Caco-2 (cell line): ENCODE measurements around the gene CALD1. TPM values are rescaled to one million over a fixed set of nuclear protein-coding genes. Genes with fewer than 3 reads are reported as not detected.

Experiments
- BruUV-seq: library from RNA; stranded (reverse); fragments of 400-500 nt; replicated peaks from 2 replicates; lab custom pipeline; 2021; lab: Mats Ljungman, UMichigan
- CTCF ChIA-PET: fragments of 300-600 bp; sonication (Branson Sonifier 250); formaldehyde crosslinking; loops from one replicate; lab custom pipeline; 2022; ENCODE audit warnings: antibody characterized with exemption; lab: Charles Lee
- POLR2A ChIA-PET: fragments of 300-600 bp; sonication (Branson Sonifier 250); formaldehyde crosslinking; loops from one replicate; lab custom pipeline; 2022; ENCODE audit warnings: antibody characterized with exemption; lab: Charles Lee
- DNase-seq, 2 experiments: peaks; one replicate each; pipeline versions ENCODE4 v3.0.0 to v3.0.0-alpha.2; 2020 to 2022
- H3K27me3 ChIP-seq: replicated peaks from 2 replicates; pipeline ENCODE4 v1.6.0; 2011; ENCODE audit warnings: low read length; ENCODE audit not compliant: control insufficient read depth, insufficient read depth
- H3K36me3 ChIP-seq: 2 replicates; pipeline ENCODE4 v1.5.1; 2011; ENCODE audit warnings: low read length; ENCODE audit not compliant: control insufficient read depth, insufficient read depth
- H3K4me1 ChIP-seq: fragments of 250-450 bp; sonication (Bioruptor Pico); 2 replicates; pipeline ENCODE4 v1.5.1; 2020; ENCODE audit warnings: mild to moderate bottlenecking
- H3K4me3 ChIP-seq: 2 replicates; pipeline ENCODE4 v1.5.1; 2011; ENCODE audit warnings: low read depth, mild to moderate bottlenecking, control low read depth, low read length
- H3K9me3 ChIP-seq: fragments of 250-450 bp; sonication (Bioruptor Pico); 2 replicates; pipeline ENCODE4 v1.5.1; 2020; ENCODE audit warnings: mild to moderate bottlenecking, moderate library complexity
- H3K27ac Mint-ChIP-seq: one replicate; pipeline ENCODE4 v1.8.0; 2022; ENCODE audit warnings: mixed read lengths; ENCODE audit not compliant: unreplicated experiment
- H3K27me3 Mint-ChIP-seq: one replicate; pipeline ENCODE4 v1.8.0; 2022; ENCODE audit warnings: mixed read lengths; ENCODE audit not compliant: insufficient read depth, unreplicated experiment
- H3K36me3 Mint-ChIP-seq: one replicate; pipeline ENCODE4 v1.8.0; 2022; ENCODE audit warnings: mild to moderate bottlenecking, mixed read lengths; ENCODE audit not compliant: insufficient read depth, unreplicated experiment
- H3K4me1 Mint-ChIP-seq: one replicate; pipeline ENCODE4 v1.8.0; 2022; ENCODE audit warnings: low read depth, mixed read lengths; ENCODE audit not compliant: unreplicated experiment
- H3K4me3 Mint-ChIP-seq: one replicate; pipeline ENCODE4 v1.8.0; 2022; ENCODE audit warnings: mild to moderate bottlenecking, moderate library complexity, mixed read lengths; ENCODE audit not compliant: unreplicated experiment
- H3K9me3 Mint-ChIP-seq: one replicate; pipeline ENCODE4 v1.8.0; 2022; ENCODE audit warnings: mixed read lengths; ENCODE audit not compliant: unreplicated experiment
- intact Hi-C: fragments of 100-400 bp; cut with micrococcal nuclease; formaldehyde crosslinking; loops from one replicate; pipeline ENCODE4 v1.10.0; 2022; ENCODE audit not compliant: unreplicated experiment
- total RNA-seq: library from RNA; stranded (reverse); gene quantifications from 2 replicates; pipeline ENCODE4 v1.2.3, GENCODE V29; 2022
- TF ChIP-seq, protein P1 (sequence below), 2 experiments: fragments of 200-600 bp in 1 of 2; IDR thresholded peaks; 1 replicate in 1 of 2; 2 replicates in 1 of 2; pipeline versions ENCODE4 v1.5.1 to v1.8.0; 2011 to 2022; ENCODE audit warnings: antibody characterized with exemption in 1 of 2, control low read depth in 1 of 2, inconsistent platforms in 1 of 2, low read depth in 1 of 2, low read length in 1 of 2, mild to moderate bottlenecking in 1 of 2, moderate library complexity in 1 of 2; ENCODE audit not compliant: insufficient read depth in 1 of 2, severe bottlenecking in 1 of 2, unreplicated experiment in 1 of 2

Gene CALD1
- total RNA-seq, 1 experiment from 2014 or later = 155 TPM

DNA sequence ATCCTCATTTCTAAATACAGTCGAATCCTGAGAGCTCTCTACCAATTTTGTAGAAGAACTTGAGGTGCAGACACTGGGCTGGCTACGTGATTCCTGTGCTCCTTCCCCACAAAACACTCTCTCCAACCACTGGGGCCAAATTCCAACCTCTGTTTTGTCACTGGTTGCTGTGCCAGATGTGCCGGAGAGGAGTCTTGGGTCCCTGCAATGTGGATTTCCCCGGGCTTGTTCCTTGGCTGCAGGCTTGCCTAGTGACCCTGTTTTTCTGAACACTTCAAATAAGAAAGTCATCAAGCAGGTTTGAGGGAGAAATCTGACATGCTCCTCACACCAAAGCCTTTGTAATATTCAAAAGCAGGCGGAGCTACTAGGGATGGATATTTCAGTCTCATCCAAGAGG lies 162.5 kb downstream of the CALD1 start:
- CTCF ChIA-PET = interaction anchor here (0.6 to 2.8 kb wide), 4 partner anchors 63 to 252 kb away, joined by 3 to 15 read pairs (median 8); no protein-coding TSS in a partner anchor

DNA sequence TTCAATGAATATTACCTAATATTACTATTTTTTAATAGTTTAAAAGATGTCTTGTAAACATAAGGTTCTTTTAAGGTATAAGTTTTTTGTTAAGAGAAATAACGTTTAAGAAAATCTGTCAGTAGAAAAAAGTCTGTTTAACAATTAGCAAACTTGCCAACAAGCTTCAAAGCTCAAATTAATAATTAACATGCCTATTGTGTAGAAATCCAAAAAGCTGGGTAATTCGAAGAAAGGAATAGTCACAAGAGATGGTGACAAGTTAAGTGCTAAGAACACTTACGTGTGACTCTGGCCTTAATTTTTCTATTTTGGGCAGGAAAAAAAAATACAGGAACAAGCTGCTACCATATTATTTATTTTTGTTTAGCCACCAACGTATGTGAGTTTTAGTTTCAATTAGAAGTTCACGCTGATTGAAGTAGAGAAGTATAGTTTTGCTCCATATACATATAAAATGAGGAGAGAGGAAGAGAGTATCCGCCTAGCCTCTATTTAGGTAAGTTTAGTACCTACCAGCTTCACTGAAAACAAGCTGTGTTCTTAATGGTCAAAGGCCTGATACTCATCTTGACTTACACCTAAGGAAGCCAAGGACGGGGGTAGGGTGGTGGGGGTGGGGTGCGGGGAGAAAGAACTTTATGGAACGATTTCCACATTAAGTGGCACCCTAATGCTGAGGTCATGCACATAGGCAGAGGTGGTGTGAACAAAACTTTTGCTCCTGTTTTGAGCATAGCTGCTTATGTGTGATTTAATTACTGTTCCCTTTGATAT lies 163.4 kb downstream of the CALD1 start:
- no TSS peak for BruUV-seq
- no peak for DNase-seq
- H3K4me1 ChIP-seq = peaks cover 58% of the 10 kb centered on the region
- TF ChIP-seq, protein P1, sequence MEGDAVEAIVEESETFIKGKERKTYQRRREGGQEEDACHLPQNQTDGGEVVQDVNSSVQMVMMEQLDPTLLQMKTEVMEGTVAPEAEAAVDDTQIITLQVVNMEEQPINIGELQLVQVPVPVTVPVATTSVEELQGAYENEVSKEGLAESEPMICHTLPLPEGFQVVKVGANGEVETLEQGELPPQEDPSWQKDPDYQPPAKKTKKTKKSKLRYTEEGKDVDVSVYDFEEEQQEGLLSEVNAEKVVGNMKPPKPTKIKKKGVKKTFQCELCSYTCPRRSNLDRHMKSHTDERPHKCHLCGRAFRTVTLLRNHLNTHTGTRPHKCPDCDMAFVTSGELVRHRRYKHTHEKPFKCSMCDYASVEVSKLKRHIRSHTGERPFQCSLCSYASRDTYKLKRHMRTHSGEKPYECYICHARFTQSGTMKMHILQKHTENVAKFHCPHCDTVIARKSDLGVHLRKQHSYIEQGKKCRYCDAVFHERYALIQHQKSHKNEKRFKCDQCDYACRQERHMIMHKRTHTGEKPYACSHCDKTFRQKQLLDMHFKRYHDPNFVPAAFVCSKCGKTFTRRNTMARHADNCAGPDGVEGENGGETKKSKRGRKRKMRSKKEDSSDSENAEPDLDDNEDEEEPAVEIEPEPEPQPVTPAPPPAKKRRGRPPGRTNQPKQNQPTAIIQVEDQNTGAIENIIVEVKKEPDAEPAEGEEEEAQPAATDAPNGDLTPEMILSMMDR (IDR thresholded peaks at IDR 0.05; ENCODE audit: insufficient read depth in 1 of 2, low read depth in 1 of 2, low read length in 1 of 2, severe bottlenecking in 1 of 2, unreplicated experiment in 1 of 2) = no peak
- Mint-ChIP-seq H3K27me3 (no peaks in the 10 kb centered on the region), H3K27ac (peak overlapping the region; percentile 29), H3K9me3 (no peaks in the 10 kb centered on the region), H3K4me3 (peak overlapping the region; percentile 51), H3K4me1 (peaks cover 60% of the 10 kb centered on the region), H3K36me3 (peaks cover 93% of the 10 kb centered on the region)
- ChIA-PET POLR2A (interaction anchor here (0.6 kb wide), 1 partner anchor 32 kb away, joined by 4 read pairs; no protein-coding TSS in a partner anchor), CTCF (interaction anchor here (0.6 to 2.8 kb wide), 6 partner anchors 64 to 309 kb away, joined by 3 to 15 read pairs (median 4); partner anchors contain the start of gene BPGM)
- intact Hi-C loops = loop anchor here (1.0 to 10.0 kb wide), 5 partner anchors 64 to 508 kb away; partner anchors contain the start of gene CALD1
- no peak overlapping the region for H3K4me3 ChIP-seq
- H3K27me3 ChIP-seq = no peaks in the 10 kb centered on the region
- H3K9me3 ChIP-seq = no peaks in the 10 kb centered on the region
- H3K36me3 ChIP-seq = peaks cover 1% of the 10 kb centered on the region; the same call in 1 of the 2 replicates

More for the DNA sequence above, 162.5 kb downstream of the CALD1 start:
- BruUV-seq = TSS peak; percentile 52
- Histone ChIP-seq H3K27me3 (no peaks in the 10 kb centered on the region), H3K4me1 (peaks cover 60% of the 10 kb centered on the region), H3K36me3 (peaks cover 1% of the 10 kb centered on the region; the same call in 1 of the 2 replicates), H3K9me3 (no peaks in the 10 kb centered on the region), H3K4me3 (no peak overlapping the region)
- DNase-seq = peak in 1 of 2 experiments; percentile 17
- Mint-ChIP-seq H3K27me3 (no peaks in the 10 kb centered on the region), H3K27ac (peak overlapping the region; percentile 85), H3K4me1 (peaks cover 52% of the 10 kb centered on the region), H3K36me3 (peaks cover 91% of the 10 kb centered on the region), H3K4me3 (peak overlapping the region; percentile 38), H3K9me3 (no peaks in the 10 kb centered on the region)
- POLR2A ChIA-PET = interaction anchor here (1.6 kb wide), 1 partner anchor 252 kb away, joined by 5 read pairs; no protein-coding TSS in a partner anchor
- intact Hi-C loops = loop anchor here (1.0 to 10.0 kb wide), 7 partner anchors 19 to 507 kb away; partner anchors contain the start of gene CALD1
- TF ChIP-seq, protein P1 (IDR thresholded peaks at IDR 0.05; ENCODE audit: insufficient read depth in 1 of 2, low read depth in 1 of 2, low read length in 1 of 2, severe bottlenecking in 1 of 2, unreplicated experiment in 1 of 2) = no peak

DNA sequence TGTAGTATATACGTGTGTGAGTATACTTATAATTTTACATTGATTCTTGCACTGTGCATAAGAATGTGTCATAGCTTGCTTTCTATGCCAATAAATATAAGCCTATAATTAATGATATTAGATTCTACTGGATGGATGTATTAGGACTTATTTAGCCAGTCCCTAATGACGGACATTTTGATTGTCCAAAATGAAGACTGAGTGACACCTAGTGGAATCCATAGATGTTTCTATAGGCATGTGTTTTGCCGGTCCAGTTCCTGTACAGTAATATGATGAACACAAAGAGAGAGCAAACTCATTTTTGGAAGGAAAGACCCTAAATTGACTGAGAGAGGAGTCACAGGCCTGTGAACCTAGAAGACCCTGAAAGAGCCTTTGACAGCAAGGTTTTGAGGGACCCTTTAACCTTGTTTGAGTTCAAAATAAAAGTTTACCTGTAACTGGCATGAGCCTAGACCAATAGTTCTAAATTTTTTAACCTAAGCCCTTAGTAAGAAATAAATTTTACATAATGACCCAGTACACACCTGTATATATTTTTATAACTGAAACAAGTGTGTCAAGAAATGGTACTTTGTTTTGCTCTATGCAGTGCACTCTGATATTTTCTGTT lies 164.5 kb downstream of the CALD1 start:
- BruUV-seq = no TSS peak
- TF ChIP-seq, protein P1 (IDR thresholded peaks at IDR 0.05; ENCODE audit: insufficient read depth in 1 of 2, low read depth in 1 of 2, low read length in 1 of 2, severe bottlenecking in 1 of 2, unreplicated experiment in 1 of 2) = peak; percentile 59 to 64
- ChIA-PET POLR2A (no interaction called here), CTCF (interaction anchor here (2.7 to 2.8 kb wide), 2 partner anchors 65 to 254 kb away, joined by 10 to 15 read pairs; no protein-coding TSS in a partner anchor)
- peaks cover 69% of the 10 kb centered on the region for H3K4me1 Mint-ChIP-seq
- Histone ChIP-seq H3K4me1 (peaks cover 62% of the 10 kb centered on the region), H3K36me3 (no peaks in the 10 kb centered on the region), H3K27me3 (no peaks in the 10 kb centered on the region), H3K9me3 (no peaks in the 10 kb centered on the region), H3K4me3 (no peak overlapping the region)
- DNase-seq = peak in 1 of 2 experiments; percentile 53
- H3K4me3 Mint-ChIP-seq = no peak overlapping the region
- peaks cover 93% of the 10 kb centered on the region for H3K36me3 Mint-ChIP-seq
- H3K27me3 Mint-ChIP-seq = no peaks in the 10 kb centered on the region
- H3K27ac Mint-ChIP-seq = no peak overlapping the region
- no peaks in the 10 kb centered on the region for H3K9me3 Mint-ChIP-seq
- intact Hi-C loops = loop anchor here (1.0 to 10.0 kb wide), 8 partner anchors 65 to 509 kb away; partner anchors contain the start of genes CALD1 and CYREN
